ENCODE measurements around the gene PNPLA7.
"Not testable (repeated sequence)": the region's sequence is repeated elsewhere in the genome, so short reads cannot be mapped to it uniquely, and the experiment has no call there.

Gene PNPLA7

DNA sequence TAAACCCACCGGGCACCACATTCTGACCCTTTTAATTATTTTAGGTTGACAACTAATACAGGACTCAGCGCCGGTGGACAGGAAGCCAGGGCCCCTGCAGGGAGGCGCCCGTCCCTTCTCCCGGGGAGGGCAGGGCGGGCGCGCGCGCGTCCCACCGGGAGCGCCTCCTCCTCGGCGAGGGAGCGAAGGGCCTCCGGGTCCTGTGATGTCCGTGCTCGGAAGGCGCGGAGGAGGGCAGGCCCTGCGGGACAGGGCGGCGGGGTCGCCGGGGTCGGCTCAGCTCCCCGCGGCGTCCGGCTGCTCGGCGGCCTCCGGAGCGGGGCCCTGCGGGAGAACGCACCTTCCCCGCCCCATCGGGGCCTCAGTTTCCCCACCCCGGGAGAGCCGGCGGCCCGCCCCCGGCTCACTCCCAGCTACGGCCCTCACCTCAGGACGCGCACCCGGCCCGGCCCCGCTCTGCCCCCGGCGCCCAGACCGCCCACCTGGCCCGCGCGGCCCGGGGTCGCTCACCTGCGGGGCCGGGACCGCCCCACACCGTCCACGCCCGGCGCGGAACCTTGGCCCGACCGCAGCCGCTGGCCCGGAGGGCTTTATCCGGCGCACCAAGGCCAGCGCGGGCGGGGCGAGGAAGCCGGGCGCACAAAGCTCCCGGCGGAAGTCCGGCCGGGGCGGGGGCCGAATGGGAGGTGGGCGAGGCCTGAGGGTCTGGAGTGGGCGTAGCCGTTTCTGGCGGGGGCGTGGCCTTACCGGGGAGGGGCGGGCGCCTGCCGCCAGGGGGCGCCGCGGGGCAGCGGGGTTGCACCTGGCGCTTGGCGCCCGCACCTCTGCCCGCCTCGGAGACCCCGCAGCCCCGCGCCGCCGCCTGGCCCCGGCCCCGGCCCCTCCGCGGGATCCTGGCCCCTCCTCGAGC, 127.3 kb downstream of the PNPLA7 start, which contains the start of the genes EXD3 and NOXA1:
Gene EXD3, minus strand, starts transcription at position 559 of the 910 bp plus-strand sequence. CDS start 27,805 bp downstream, outside the sequence.
Gene NOXA1, plus strand, starts transcription at position 790 of the 910 bp plus-strand sequence. CDS start 137 bp downstream, outside the sequence.
- in situ Hi-C loops (cut with HindIII; ENCODE audit: low pct_ligation_motif_present, low pct_unique_long_range_greater_than_20kb, low sequenced_read_pairs), result no loop called here
- peak; percentile 91 for DNase-seq

DNA sequence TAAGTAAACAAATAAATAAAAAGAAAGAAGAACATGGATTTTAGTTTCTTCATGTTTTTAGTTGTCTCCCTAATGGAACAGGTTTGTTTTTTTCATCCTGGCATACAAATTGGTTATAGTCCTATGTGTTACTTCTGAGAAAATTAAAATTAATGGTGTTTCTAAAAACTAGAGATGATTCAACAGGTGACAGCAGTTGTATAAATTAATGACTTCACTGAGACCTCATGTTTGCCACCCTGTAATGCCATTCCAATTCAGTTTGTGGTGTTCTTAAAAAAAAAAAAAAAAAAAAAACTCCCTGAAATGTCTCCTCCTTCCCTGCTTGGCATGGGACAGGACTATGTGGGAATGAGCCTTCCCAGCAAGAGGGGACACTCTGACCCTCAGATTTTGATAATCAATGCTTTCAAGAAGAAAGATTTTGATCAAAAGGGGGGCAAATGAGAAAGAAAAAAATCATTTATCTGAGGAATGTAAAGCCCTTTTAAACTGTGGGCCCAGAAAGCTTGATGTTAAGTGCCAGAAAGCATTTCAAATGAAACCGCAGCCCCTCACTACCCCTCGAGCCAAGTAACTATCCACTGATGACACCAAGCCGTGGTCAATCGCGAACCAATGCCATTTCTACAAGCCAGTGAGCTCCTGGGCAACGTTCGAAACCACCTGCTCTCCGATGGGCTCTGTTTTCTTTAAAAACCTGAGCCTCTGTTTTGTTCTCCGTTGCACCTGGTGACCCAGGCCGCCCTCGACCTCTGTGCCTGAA, 128.2 kb downstream of the PNPLA7 start:
- no peak for DNase-seq
- in situ Hi-C loops (cut with HindIII; ENCODE audit: low pct_ligation_motif_present, low pct_unique_long_range_greater_than_20kb, low sequenced_read_pairs), result no loop called here

DNA sequence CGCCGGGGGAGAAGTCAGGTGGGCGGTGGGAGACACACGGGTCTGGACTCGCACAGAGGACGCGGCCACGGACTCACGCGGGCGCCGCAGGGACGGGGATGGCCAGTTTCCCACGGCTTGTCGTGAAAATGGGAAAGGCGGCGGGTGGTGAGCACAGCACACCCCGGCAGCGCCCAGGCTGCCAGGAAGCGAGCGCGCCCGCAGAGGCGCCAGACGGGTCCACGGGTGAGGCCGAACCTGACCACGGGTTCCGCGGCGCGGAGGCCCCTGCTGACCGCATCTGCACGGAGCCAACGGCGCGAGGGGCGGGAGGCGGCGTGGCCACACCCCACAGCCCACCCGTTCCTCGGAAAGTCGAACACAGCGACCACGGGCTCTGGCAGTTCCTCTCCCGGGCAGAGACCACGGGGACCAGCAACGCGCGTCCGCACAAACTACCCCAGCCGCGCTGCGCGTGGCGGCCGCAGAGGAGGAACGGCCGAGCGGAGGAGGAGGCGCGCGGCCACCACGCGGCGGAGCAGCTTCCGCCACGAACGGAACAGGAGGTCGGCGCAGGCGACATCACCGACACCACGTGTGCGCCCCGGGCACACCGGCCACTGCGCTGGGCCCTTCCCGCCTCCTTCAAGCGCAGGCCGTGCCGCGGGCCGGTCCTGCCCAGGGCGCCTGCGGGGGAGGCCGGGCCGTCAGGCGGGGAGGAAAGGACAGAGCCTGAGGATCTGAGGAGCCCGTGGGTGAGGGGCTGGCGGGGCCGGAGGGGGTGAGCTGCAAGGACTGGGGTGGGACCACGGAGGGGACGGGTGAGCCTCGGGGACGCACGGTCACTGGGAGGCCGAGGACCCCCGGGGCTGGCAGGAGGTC, 132.8 kb downstream of the PNPLA7 start:
- in situ Hi-C loops (cut with HindIII; ENCODE audit: low pct_ligation_motif_present, low pct_unique_long_range_greater_than_20kb, low sequenced_read_pairs), result no loop called here
- DNase-seq, result no peak

DNA sequence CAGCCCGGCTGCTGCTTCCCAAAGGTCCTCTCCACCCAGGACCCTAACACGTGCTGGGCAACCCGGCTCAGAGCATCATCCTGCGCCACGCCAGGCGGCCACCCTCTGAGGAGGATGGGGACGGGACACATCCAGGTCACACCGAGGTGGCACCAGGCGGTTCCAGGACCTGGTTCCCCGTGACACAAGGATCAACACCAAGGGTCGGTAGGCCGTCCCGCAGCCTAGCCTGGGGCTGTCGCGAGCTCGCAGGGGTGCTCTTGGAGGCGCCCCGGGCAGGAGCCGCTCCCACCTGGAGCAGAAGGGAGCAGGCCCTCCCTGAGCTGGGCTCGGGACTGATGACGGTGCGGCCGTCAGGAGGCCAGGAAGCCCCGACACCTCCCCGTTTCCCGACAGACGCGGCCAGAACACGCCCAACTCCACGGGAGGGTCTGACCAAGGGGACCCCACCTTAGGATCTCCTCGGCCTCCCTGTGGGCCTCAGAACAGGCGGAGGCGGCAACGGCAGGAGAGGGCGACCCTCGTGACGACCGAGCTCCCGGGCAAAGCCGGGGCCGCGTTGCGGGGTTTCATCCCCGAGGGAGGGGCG, 133.5 kb downstream of the PNPLA7 start:
- no peak for DNase-seq
- in situ Hi-C loops (cut with HindIII; ENCODE audit: low pct_ligation_motif_present, low pct_unique_long_range_greater_than_20kb, low sequenced_read_pairs), result no loop called here

DNA sequence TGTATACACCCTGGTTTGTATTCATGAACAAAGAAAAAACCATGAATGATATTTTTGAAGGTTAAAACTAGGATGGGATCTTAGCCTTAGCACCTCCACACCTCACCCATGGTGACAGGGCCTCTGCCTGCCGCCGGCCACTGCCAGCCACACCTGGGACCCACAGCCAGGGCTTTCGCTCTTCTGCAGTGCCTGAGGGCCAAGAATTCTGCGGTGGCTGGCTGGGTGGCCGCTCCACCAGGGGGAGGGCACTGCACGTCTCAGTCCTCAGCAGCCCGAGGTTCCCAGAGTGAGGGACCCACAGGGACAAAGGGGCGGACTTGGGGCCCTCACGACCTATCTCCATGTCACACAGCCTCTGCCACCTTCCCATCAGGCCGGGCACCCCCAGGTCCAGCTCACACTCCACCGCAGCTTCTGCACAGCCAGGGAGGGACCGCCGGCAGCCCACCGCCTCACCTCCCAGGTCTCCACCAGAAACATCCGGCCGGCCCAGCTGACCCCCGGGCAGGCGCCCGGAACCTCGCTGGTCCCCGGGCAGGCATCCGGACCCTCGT, 134.1 kb downstream of the PNPLA7 start:
- DNase-seq, result no peak
- in situ Hi-C loops (cut with HindIII; ENCODE audit: low pct_ligation_motif_present, low pct_unique_long_range_greater_than_20kb, low sequenced_read_pairs), result no loop called here

DNA sequence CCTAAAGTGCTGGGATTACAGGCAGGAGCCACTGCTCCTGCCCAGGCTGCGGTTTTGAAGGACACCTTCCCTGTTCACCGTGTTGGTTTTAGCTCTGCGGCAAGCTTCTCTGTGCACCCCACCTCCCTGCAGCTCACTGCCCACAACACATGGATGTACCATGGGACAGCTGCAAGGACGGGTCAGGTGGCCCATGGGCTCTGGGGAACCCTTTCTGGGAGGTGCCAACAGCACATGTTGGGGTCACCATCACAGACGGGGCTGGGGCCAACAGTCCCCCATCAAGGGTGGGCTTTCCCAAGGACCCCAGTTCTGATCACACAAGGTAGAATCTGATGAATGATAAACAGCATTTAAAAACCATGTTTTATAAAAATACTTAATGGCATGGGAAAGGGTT, 134.8 kb downstream of the PNPLA7 start:
- in situ Hi-C loops (cut with HindIII; ENCODE audit: low pct_ligation_motif_present, low pct_unique_long_range_greater_than_20kb, low sequenced_read_pairs), result no loop called here

DNA sequence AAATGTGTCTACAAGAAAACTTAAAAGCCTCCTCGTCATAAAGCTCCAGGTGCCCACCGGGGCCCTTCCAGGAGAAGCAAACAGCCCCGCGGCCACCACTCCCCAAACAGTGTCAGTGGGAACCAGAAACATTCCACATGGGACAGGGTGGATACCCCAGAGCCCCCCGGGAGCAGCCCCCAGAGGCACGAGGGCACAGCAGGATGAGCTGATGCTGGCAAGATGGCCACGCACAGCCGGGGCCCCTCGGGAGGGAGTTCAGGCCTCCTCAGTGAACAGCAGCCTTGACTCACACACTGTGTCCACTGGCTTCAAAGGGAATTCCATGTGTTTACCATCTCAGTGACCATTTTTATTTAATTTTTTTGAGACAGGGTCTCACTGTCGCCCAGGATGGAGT, 137.8 kb downstream of the PNPLA7 start:
- no peak for DNase-seq
- in situ Hi-C loops (cut with HindIII; ENCODE audit: low pct_ligation_motif_present, low pct_unique_long_range_greater_than_20kb, low sequenced_read_pairs), result no loop called here

More for the DNA sequence above, 134.8 kb downstream of the PNPLA7 start:
- DNase-seq, result no peak

DNA sequence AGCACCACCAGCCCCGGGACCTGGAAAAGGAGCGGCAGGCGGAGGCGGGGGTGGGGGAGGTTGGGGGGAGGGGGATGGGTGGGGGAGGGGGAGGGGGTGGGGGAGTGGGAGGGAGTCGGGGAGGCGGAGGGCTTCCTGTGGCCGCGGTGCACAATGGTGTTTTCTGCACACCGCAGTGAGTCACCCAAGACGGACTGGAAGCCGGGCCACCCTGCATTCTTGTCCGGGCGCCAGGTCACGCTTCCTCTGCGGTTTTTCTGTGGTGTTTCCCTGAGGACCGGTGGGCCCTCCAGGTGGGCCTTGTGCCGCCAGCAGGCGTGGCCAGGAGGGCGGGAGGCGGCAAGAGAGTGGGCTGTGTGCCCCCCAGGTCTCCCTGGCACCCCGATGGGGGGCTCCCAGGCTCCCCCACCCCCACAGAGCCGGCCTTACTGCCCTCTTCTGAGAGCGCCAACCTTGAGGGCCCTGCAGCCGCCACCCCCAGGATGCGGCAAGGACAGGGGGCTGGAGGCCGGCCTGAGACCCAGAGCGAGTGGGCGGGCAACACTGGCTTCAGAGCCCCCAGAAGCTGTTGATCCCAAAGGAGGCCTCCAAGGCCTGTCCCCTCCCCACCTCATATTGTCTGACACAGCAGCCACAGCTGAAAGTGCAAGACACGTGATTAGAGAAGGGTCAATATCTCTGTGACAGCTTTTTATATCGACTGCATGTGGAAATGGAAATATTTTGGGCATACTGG, 138.4 kb downstream of the PNPLA7 start:
- peak; percentile 92 for DNase-seq
- in situ Hi-C loops (cut with HindIII; ENCODE audit: low pct_ligation_motif_present, low pct_unique_long_range_greater_than_20kb, low sequenced_read_pairs), result no loop called here

DNA sequence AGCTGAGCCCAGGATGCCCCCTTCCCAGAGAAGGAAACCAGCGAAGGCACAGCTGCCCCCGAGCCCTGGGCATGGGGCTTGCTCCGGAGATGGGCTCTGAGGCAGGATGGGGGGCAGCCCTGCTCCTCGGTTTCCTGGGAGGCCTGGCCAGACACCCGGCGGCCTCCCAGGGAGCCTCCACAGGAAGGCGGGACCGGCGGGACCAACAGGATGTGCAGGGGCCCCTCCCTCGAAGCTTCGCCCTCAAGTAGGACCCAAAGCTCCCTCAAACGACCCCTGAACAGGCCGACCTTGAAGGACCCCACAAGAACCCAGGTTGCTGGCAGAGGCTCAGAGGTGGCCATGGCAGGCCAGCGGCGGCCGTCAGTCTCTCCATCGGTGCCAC, 138.9 kb downstream of the PNPLA7 start:
- peak; percentile 27 for DNase-seq
- in situ Hi-C loops (cut with HindIII; ENCODE audit: low pct_ligation_motif_present, low pct_unique_long_range_greater_than_20kb, low sequenced_read_pairs), result no loop called here

DNA sequence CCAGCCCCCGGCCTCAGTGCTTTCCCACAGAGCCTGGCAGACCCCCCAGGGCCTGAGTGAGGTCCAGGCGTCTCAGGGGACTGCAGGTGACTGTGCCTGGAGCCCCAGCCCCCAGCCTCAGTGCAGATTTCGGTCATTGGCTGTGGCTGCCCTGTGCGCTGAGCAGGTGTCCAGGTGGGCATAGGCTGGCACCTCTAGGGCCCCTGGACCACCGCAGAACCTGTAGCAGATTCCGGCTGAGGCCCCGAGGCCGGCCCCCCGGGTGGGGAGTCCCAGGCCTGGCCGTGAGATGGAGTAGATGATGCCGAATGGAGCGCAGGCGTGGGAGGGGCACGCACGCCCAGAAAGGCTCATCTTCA, 139.3 kb downstream of the PNPLA7 start:
- no peak for DNase-seq
- in situ Hi-C loops (cut with HindIII; ENCODE audit: low pct_ligation_motif_present, low pct_unique_long_range_greater_than_20kb, low sequenced_read_pairs), result no loop called here

DNA sequence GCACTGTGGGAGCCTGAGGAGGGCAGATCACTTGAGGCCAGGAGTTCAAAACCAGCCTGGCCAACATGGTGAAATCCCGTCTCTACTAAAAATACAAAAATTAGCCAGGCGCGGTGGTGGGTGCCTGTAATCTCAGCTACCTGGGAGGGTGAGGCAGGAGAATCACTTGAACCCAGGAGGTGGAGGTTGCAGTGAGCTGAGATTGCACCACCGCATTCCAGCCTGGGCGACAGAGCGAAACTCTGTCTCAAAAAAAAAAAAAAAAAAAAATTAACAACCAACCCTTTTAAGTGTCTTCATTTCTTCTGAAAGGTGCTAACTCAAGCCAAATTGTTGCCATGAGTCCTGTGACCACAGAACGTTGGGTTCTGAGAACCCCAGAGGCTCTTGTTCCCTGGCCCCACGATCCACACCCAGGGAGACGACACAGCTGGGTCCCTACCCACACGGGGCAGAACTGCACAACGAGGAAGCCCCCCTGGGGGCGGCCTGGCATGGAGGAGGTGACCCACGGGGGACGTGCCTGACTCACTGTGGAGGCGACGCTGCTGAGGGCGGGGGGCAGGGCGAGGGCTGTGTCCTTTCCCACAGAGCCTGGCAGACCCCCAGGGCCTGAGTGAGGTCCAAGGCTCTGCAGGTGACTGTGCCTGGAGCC, 139.8 kb downstream of the PNPLA7 start:
- DNase-seq; in situ Hi-C loops (cut with HindIII; ENCODE audit: low pct_ligation_motif_present, low pct_unique_long_range_greater_than_20kb, low sequenced_read_pairs): not testable (repeated sequence)
